Stimulated activated CD8-positive, alpha-beta memory T cell treated with anti-CD3 and anti-CD28 coated beads, Interleukin-15, amount 100 ng/mL, for 4 hours (primary cell): ENCODE measurements around the gene SBK3.
"Not testable (repeated sequence)": the region's sequence is repeated elsewhere in the genome, so short reads cannot be mapped to it uniquely, and the experiment has no call there.

ENCODE experiments used
- DNase-seq, 2 donors: peaks; one replicate each; pipeline ENCODE4 v3.0.0-alpha.2; 2020; ENCODE audit warnings: low read depth in 2 of 2

SBK3 gene

GRCh38 chr19:55516878-55517620 is 28.3 kb downstream of the SBK3 start:
- DNase-seq, result peak; percentile 75 to 82

- no peak for DNase-seq
Measured at GRCh38 chr19:55508120-55508519, 37.2 kb downstream of the SBK3 start.

DNA sequence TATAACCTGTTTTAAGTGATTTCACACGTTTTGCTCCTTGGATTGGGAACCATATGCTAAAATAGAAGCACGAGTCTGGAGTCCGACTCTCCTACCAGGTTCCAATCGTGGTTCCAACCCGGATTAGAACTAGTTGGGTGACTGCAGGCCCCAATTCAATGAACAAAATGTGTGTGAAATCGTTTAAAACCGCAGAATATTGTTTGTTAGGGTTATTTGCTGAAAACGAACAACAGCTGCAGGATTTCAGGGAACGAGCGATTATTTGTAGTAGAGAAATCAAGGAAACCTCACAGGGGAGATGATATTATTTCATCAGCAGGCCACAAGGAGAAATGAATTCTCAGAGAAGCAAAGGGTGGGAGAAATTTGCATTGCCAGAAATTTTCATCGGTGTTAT is 40.4 kb downstream of the SBK3 start:
- DNase-seq, result no peak

DNA sequence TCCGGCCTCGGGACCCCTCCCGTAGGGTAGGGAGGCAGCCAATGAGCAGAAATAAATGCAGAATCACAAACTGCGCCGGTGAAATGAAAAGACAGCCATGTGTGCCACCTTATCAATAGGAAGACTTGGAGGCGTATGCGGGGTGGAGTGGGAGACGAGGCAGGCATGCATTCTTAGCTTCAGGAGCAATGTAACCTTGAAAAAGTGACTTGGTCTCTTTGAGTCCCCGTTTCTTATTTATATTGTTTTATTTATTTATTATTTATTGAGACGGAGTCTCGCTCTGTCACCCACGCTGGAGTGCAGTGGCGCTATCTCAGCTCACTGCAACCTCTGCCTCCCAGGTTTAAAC is 41.1 kb downstream of the SBK3 start:
- DNase-seq, result no peak

- DNase-seq, result peak; percentile 78 to 85
Measured at GRCh38 chr19:55503502-55504251, 41.7 kb downstream of the SBK3 start.

GRCh38 chr19:55503157-55503501 is 42.2 kb downstream of the SBK3 start:
- DNase-seq, result no peak

- no peak for DNase-seq
Measured at GRCh38 chr19:55502197-55502952, 43.0 kb downstream of the SBK3 start.

DNA sequence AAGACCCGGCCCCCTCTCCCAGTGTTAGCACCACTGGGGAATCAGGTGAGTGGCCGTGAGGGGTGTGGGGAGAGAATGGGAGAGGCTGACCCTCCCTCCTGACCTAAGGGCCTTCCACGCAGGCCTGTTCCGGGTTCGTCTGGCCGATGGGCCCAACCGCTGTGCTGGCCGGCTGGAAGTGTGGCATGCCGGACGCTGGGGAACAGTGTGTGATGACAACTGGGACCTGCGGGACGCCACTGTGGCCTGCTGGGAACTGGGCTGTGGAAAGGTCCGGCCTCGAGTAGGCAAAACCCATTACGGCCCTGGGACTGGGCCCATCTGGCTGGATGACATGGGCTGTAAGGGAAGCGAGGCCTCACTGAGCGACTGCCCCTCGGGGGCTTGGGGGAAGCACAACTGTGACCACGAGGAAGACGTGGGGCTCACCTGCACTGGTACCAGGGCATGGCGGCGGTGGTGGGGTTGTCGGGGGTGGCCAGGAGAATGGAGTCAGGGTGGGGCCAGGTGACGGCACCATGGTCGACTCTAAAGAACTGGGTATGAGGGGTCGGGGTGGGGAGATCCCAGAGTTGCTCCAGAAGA is 44.9 kb downstream of the SBK3 start:
- DNase-seq, result no peak

DNA sequence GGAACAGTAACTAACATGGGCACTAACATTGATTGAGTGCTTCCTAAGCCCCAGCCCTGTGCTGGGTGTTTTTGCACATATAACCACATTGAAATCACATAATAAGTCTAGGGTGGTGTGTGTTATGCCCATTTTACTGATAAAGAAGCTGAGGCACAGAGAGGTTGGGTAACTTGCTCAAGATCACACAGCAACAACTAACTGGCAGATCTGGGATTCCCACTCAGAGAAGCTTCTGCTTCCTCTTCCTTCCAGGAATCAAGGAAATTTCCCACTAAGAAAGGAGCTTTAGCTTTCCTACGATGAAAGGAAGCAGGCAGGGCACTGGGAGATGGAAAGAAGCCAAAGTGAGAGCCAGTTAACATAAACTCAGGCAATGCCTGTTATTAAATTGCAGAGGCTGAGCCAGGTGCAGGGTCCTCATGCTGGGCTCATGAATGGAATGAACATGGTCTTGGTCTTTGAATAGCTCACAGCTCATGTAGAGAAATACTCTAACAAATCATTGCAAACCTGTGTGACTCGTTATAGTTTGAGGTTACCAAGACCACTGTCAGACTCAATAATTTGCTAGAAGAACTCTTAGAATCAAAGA is 47.0 kb downstream of the SBK3 start:
- DNase-seq, result no peak

DNA sequence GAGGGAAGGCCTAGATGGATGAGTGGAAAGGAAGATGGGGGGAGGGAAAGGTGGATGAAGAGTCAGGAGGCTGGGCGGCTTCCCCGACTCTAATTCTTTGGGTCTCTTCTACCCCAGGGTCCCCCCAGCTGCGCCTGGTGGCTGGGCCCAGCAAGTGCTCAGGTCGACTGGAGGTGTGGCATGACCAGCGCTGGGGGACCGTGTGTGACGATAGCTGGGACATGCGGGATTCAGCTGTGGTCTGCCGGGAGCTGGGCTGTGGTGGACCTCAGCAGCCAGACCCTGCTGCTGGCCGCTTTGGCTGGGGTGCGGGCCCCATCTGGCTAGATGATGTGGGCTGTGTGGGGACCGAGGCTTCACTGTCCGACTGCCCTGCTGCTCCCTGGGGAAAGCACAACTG is 47.6 kb downstream of the SBK3 start:
- no peak for DNase-seq

DNA sequence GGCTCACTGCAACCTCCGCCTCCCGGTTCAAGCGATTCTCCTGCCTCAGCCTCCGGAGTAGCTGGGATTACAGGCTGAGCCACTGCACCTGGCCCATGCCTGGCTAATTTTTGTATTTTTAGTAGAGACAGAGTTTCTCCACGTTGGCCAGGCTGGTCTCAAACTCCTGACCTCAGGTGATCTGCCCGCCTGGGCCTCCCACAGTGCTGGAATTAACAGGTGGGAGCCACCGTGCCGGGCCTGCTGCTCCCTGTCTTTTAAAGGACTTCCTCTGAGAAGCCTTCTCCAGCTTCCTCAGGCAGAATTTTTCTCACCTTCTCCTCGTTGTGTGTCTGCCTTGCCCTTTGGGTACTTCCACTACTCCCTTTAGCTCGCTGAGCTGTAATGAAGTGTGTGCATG is 48.5 kb downstream of the SBK3 start:
- DNase-seq, result not testable (repeated sequence)

DNA sequence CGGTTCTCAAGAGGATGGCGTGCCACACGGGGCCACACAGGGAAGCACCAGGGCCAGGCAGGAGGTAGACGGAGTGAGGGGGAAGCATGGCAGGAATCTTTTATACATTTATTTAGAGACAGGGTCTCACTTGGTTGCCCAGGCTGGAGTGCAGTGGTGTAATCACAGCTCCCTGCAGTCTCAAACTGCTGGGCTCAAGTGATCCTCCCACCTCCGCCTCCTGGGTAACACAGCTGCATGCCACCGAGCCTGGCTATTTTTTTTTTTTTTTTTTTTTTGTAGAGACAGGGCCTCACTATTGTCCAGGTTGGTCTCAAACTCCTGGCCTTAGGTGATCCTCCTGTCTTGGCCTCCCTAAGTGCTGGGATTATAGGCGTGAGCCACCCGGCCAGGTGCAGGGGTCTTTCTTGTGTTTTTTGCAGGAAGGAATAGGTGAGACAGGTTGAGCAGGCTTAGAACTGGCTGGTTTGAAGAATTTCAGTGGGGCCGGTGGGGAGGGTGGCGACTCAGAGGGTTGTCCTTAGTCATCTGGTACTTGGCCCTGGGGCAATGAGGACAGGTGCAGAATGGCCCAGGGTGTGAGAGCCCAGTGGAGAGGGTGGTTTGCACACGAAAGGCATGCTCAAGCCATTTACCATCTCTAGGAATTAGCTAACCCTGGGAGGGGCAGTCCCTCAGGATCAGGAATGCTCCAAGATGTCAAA is 49.5 kb downstream of the SBK3 start:
- DNase-seq, result no peak

DNA sequence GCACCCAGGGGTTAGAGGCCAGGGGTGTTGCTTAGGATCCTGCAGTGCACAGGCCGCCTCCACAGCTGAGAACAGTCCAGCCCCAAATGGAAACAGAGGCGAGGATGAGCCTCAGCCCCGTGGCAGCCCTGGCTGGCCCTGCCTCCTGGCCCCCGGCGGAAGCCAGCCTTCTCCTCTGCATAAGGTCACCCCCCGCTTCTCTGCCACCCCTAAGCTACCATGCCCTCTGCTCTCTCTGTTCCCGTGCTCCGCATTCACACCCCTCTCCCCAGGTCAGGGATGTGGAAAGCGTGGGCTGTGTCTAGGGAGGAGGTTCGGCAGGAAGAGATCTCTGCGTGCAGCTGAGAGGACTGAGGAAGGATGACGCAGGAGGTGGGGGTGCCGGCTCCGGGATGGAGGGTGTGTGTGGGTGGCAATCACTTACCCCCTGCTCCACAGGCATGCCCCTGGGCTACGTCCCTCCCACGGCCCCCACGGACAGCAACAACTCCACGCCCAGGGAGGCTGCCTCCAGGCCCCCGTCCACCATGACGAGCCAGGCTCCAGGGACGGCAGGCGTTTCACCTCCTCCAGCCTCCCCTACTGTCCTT is 51.1 kb downstream of the SBK3 start:
- DNase-seq, result no peak

DNA sequence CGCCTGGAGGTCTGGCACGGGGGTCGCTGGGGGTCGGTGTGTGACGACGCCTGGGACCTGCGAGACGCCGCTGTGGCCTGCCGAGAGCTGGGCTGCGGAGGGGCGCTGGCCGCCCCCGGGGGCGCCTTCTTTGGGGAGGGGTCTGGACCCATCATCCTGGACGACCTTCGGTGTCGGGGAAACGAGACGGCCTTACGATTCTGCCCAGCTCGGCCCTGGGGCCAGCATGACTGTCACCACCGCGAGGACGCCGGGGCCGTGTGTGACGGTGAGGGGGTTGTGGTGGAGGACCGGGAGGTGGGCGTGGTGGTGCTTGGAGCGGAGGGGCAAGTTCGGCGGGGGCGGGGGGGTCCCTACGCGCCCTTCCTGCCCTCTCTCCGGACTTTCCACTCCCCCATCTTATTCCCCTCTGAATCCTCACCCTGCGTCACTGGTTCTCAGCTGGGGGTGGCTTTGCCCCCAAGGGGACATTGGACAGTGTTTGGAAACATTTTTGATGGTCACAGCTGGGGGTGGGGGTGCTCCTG is 51.6 kb downstream of the SBK3 start:
- DNase-seq, result no peak

DNA sequence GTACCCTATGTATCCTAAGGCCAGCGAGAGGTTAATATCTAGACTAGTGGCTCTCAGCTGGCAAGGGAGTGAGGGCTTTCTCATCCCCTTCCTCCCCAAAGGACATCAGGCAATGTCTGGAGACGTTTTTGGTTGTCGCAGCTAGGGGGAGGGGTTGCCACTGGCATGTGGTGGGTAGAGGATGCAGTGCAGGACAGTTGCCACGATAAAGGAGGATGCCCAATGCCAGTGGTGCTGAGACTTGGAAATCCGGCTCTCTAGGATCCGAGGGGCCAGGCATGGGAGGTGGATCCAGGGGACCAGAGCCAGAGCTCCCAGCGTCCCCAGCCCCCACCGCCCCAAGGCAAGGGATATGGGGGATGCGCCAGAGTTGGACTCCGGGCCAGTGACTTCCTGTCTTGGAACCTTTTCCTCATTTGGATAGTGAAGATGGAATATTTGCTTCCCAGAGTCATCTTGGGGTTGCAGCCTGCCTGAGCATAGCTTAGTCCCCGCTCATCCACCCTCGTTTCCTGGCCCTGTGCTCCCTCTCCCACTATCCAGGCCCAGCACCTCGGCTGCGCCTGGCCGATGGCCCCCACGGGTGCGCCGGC is 52.2 kb downstream of the SBK3 start:
- no peak for DNase-seq

DNA sequence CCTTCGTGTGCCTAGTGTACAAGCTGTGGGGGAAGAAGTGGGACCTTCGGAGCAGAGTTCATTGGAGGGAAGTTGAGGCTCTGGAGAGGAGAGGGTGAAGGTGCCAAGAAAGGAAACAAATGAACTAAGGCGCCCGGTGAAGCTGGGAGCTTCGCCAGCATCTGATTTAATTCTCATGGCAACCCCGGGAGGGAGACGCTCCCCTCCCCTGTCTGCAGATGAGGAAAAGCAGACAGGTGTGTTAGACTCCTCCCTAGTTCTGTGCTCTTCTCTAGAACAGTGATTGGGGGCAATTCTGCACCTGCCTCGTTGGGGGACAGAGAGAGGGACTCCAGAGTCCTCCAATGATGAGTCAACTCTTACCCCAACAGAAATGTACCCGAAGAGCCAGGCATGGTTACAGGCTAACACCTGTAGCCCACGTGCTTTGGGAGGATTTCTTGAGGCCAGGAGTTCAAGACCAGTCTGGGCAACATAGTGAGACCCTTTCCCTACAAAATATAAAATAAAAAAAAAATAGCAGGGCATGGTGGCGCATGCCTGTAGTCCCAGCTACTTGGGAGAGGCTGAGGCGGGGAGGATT is 52.9 kb downstream of the SBK3 start:
- no peak for DNase-seq

- no peak for DNase-seq
Measured at GRCh38 chr19:55491546-55492360, 53.6 kb downstream of the SBK3 start.
